ENCODE measurements around the gene FTL. TPM values are rescaled to one million over a fixed set of nuclear protein-coding genes. Genes with fewer than 3 reads are reported as not detected.

FTL gene
- total and polyA plus RNA-seq, 8 donors = 394 to 1,473 (median 841) TPM

DNA sequence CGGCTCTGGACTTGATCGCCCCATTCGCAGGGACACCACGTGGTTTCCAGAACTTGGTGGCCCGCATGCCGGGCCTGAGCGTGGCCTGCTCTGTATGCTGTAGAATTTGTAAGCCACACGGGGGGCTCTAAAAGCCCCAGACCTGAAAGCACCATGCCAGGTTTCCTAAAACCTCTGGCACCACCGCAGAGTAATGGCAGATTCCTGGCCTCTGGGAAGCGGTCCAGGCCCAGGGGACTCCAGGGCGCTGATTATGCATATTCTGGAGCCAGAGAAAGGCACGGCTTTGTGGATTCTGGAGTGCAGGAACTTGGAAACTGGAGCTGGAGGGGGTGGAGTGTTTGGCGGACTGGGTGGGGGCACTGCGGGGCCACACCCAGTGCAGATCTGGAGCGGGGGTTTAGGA, 3.7 kb downstream of the FTL start:
- intact Hi-C loops (cut with DNase I) = loop anchor here in 2 of 3 donors (5.0 to 10.0 kb wide), 3 partner anchors 94 to 174 kb away; partner anchors contain the start of gene PPP1R15A (in 1 of the 2)
- WGBS, 2 donors = 88 to 93% methylated on average over 15 of the region's 15 CpGs
- FAIRE-seq = no peak
- Histone ChIP-seq H3K4me1 (peaks cover 9 to 14% (median 11%) of the 10 kb centered on the region in 3 donors), H3K36me3 (no peaks in the 10 kb centered on the region), H3K27me3 (no peaks in the 10 kb centered on the region), H3K9me3 (no peaks in the 10 kb centered on the region), H3K4me3 (no peak overlapping the region), H3K27ac (no peak overlapping the region)
- no peak for ATAC-seq
- peak in 1 of 6 donors; percentile 30 for DNase-seq
- TF ChIP-seq, protein P1, sequence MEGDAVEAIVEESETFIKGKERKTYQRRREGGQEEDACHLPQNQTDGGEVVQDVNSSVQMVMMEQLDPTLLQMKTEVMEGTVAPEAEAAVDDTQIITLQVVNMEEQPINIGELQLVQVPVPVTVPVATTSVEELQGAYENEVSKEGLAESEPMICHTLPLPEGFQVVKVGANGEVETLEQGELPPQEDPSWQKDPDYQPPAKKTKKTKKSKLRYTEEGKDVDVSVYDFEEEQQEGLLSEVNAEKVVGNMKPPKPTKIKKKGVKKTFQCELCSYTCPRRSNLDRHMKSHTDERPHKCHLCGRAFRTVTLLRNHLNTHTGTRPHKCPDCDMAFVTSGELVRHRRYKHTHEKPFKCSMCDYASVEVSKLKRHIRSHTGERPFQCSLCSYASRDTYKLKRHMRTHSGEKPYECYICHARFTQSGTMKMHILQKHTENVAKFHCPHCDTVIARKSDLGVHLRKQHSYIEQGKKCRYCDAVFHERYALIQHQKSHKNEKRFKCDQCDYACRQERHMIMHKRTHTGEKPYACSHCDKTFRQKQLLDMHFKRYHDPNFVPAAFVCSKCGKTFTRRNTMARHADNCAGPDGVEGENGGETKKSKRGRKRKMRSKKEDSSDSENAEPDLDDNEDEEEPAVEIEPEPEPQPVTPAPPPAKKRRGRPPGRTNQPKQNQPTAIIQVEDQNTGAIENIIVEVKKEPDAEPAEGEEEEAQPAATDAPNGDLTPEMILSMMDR (IDR thresholded peaks at IDR 0.05) = no peak

DNA sequence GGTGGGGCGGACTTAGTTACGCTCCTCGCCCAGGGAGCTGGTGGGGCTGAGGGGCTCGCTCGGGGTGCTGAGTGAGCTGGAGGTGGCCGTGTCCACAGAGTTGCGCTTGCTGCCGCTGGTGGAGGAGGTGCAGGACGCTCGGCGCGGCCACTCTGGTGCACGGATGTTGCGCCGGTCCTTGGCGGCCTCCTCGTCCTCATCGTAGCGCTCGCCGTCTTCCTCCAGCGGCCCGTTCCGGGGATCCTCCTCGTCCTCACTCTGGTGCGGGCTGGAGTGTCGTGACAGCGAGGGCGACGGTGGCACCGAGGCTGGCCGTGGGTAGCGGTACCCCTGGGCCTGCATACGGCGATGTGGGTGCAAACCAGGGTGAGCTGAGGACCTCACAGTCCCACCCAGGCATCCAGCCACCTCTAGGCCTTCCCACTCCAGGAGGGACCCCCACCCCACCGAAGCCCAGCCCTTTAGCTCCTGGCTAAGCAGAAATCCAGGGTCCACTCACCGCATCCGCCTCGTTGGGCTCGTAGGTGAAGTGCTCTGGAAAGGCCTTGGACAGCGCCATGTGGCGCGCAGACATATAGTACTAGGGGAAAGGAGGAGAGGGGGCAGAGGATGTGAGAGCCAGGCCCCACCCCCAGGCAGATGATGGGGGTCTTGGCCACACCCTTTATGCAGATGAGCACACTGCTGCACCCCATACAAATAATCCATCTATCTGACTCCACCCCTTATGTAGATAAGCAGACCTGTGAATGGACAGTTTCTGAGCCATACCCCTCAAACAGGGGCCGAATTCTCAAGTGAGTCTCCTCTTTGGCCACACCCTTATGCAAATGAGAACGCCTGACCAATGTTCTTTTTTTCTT, 4.4 kb downstream of the FTL start:
- no peaks in the 10 kb centered on the region for H3K9me3 ChIP-seq
- TF ChIP-seq, protein P1 (IDR thresholded peaks at IDR 0.05) = no peak
- no peak for FAIRE-seq
- H3K27me3 ChIP-seq = no peaks in the 10 kb centered on the region
- H3K27ac ChIP-seq = no peak overlapping the region
- intact Hi-C loops (cut with DNase I) = loop anchor here in 2 of 3 donors (5.0 to 10.0 kb wide), 3 partner anchors 95 to 175 kb away; partner anchors contain the start of gene PPP1R15A (in 1 of the 2)
- H3K36me3 ChIP-seq = no peaks in the 10 kb centered on the region
- DNase-seq = peak in 4 of 6 donors; percentile 26 to 74 (median 38)
- no peak for ATAC-seq
- 93 to 94% methylated on average over 45 of the region's 45 CpGs for WGBS, 2 donors
- H3K4me3 ChIP-seq = no peak overlapping the region
- H3K4me1 ChIP-seq = peaks cover 3 to 8% (median 7%) of the 10 kb centered on the region in 3 donors

DNA sequence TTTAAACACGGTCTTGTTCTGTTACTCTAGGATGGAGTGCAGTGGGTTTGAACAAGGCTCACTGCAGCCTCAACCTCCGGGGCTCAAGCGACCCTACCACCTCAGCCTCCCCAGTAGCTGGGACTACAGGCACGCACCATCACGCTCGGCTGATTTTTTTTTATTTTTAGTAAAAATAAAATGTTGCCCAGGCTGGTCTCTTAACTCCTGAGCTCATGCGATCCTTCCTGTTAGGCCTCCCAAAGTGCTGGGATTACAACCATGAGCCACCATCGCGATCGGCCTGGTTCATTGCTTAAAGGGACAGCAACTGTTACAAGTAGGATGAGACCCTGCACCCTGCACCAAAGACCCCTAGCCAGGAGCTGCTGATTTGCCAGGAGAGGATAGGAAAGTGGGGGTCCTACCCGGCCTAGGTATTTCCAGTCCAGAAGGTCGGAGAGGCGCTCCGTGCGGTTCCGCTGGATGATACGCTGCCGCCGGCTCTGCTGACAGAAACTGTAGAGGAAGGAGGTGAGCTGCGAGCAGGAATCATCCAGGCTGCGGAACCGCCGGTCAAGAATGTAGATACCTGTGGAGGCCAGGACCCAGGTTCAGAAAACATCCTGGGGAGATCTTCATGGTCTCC, 5.1 kb downstream of the FTL start:
- FAIRE-seq (no peak), ATAC-seq (no peak), DNase-seq (peak in 2 of 6 donors; percentile 32 to 44)
- H3K36me3 ChIP-seq = no peaks in the 10 kb centered on the region
- H3K4me1 ChIP-seq = peaks cover 0 to 8% (median 5%) of the 10 kb centered on the region in 3 donors
- no peak overlapping the region for H3K4me3 ChIP-seq
- TF ChIP-seq, protein P1 (IDR thresholded peaks at IDR 0.05) = no peak
- H3K27ac ChIP-seq = no peak overlapping the region
- 89 to 90% methylated on average over 23 of the region's 23 CpGs for WGBS, 2 donors
- H3K27me3 ChIP-seq = no peaks in the 10 kb centered on the region
- no peaks in the 10 kb centered on the region for H3K9me3 ChIP-seq
- intact Hi-C loops (cut with DNase I) = no loop called here

DNA sequence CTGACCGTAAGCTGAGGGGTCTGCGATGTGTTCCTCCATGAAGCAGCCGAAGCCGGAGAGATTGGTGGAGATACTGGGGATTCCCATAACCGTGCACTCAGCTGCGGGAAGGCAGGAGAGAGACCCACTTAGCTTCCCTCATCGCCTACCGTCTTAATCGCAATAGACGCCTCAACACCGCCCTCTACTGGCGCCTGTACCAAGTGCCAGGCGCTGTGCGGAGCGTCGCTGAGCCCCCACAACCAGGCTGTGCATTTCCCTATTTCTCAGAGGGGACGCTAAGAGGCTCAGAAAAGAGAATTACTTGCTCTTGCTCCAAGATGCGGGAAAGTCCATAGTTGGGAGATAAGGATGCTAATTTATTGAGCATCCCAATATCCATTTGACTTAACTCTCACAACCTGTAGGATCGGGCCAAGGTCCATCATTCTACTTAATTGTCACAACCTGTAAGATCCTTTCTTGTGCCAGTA, 5.8 kb downstream of the FTL start:
- Histone ChIP-seq H3K27ac (no peak overlapping the region), H3K36me3 (no peaks in the 10 kb centered on the region), H3K27me3 (no peaks in the 10 kb centered on the region), H3K9me3 (no peaks in the 10 kb centered on the region), H3K4me1 (peaks cover 0 to 8% (median 5%) of the 10 kb centered on the region in 3 donors), H3K4me3 (no peak overlapping the region)
- ATAC-seq (peak; percentile 59 to 79 (median 66)), FAIRE-seq (no peak), DNase-seq (peak in 5 of 6 donors; percentile 71 to 95 (median 76))
- 25 to 26% methylated on average over 19 of the region's 19 CpGs for WGBS, 2 donors
- TF ChIP-seq, protein P1 (IDR thresholded peaks at IDR 0.05) = peak; percentile 79 to 93 (median 82)
- intact Hi-C loops (cut with DNase I) = no loop called here
